ENCODE results near the gene COL6A5.
"Not testable (repeated sequence)": the region's sequence is repeated elsewhere in the genome, so short reads cannot be mapped to it uniquely, and the experiment has no call there.

The COL6A5 gene

DNA sequence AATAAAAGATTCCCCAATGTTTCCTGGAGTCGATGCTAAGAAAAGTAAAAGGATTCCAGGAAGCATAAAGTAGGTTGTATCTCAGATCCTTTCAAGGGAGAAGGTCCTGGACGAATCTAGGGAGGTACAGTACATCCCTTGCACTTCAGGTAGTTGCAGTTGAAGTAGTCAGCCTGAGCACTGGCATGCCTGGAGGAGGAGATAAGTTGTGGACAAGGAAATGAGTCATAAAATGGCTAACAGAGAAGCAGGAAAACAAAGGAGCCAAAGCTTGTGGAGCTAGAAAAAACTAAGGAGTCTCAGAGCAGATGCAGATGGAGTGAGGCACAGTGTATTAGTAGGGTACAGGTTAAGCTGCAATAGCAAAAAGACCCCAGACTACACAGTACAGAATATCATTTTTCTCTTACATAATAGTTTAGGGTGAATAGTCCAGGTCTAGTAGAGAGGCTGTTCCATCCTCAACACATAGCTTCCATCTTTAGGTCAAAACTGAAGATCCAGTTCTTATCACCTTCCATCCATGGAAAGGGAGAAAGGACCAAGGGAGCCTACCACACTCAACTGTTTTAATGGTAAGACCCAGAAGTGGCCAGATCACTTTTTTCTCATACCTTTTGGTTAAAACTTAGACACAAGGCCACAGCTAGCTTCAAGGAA is 41.3 kb downstream of the COL6A5 start:
- DNase-seq = no peak

DNA sequence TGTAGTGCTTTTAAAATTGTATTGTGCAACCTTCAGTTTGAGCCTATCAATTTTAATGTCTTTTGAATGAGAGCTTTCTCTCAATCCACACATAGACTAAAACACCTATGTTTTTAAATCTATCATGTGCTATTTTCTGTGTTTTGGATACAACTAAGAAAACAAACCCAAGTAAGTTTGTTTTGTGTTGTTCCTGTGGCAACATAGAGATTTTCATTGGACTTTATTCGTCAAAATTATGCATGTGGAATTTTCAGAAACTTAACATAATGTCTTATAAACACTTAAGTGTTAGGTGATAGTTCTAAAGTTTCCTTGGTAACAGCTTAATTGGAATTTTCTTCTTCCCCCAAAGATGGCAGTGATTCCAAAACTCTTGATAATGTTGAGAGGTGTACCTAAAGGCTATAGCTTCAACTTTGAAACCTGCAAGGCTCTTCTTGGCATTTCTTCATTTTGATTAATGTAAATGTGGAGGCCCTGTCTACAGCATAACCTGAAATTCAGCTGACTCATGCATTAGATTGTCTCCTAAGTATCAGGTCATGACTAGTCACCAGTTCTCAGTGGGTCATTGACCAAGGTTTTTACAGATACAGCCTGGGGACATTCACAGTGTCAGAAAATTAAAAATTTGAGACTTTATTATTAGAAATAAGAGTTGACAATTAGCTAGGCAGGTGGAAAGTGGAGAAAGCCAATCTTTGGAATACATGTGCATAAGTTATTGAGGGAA is 44.4 kb downstream of the COL6A5 start:
- DNase-seq = no peak

DNA sequence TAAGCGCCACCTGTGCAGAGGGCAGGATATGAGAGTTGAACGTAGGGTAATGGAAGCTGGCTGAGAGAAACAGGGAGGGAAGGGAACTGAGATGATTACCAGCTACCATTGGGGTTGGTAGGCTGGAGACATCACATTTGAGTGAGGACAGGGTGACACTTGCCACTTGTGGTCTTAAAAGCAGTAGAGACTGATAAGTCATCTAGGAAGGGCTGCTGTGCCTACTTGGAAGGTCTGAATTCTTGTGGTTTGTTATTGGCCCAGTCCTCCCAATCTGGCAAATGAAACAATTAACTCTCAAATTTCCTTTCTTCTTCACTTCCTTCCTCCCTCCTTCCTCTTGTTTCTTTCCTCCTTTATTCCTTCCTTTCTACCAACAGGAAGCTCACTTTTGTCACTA is 46.8 kb downstream of the COL6A5 start:
- no peak for DNase-seq

DNA sequence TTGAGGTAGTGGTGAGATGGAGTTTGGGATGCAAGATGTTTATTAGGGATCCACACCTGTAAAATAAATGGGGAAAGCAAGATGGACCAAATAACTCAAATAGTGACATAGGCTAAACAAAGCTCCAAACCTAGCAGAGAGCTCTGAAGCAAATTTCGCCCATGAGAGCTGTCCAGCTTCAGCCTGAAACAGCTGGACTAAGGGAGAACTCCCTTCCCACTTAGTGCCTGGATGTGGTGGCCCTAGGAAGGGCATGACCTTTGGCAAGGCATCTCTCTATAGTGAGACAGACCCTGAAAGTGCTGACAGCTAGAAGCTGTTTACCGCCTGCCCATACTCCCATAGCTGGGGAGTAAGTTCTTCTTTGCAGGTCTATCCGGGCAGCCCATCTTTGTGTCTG is 48.1 kb downstream of the COL6A5 start:
- no peak for DNase-seq

DNA sequence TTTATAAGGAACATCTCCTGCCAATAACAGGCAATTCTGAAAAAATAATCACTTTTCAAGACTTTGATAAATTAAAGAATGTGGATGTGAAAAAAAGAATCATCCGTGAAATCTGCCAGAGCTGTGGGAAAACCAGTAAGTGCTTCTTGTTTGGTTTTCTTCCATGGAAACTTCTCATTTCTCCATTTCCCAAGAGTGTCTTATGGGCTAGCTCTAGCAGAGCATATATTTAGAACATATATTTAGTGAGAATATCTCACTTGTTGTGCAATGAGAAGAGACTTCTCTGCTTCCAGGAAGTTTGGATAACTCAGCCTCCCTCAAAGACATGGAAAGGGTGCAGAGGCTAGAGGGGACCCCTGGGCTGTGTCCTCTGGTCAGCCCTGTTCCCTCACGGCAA is 49.9 kb downstream of the COL6A5 start:
- DNase-seq = no peak

DNA sequence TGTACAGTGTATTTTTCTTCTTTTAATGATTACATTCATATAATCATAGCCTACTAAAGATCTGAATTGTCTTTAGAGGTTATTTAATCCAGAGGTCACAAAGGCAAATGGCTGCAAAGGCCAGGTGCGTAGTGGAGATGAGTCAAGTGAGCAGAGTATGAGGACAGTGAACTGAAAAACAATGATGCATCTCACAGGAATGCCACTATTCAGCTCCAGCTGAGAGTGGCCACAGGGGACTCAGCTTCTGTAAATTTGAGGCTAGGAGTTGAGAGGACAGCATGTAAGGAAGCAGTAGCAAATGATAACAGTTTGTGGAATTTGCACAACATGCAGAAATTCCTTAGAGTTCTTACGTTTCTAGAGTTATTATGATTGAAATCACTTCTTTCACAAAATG is 50.4 kb downstream of the COL6A5 start:
- no peak for DNase-seq

DNA sequence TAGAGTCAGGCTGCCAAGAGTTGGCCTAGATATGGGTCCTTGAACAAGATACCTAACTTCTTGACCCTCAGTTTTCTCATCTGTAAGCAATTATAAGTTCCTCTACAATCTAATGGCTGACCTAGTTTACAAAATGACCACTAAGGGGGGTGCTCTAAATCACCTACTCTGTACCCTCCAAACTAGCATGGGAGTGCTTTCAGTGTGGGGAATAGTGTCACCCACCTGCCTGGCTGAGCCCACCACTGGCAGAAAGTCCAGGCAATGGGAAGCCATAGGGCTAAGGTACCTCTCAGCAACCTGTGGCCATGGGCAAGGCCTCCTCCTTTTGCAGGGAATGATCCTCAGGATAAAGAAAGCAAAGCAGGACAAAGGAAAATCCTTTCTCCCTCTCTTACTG is 58.9 kb downstream of the COL6A5 start:
- DNase-seq = no peak

DNA sequence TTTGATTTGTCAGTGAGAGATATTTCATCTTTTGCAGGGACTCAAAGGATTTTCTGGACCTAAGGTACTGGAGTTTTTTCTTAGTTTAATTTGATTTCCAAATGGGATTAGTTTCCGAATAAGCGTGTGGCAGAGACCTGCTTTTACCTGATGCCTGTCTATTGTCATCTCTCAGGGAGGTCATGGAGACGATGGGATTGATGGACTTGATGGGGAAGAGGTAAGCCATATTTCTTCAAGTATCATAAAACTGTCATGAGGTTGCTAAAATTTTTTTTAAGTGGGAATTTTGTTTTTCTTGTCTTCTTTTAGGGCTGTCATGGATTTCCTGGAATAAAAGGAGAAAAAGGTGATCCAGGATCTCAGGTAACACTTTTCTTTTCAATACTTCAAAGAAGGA is 60.5 kb downstream of the COL6A5 start:
- DNase-seq = no peak

DNA sequence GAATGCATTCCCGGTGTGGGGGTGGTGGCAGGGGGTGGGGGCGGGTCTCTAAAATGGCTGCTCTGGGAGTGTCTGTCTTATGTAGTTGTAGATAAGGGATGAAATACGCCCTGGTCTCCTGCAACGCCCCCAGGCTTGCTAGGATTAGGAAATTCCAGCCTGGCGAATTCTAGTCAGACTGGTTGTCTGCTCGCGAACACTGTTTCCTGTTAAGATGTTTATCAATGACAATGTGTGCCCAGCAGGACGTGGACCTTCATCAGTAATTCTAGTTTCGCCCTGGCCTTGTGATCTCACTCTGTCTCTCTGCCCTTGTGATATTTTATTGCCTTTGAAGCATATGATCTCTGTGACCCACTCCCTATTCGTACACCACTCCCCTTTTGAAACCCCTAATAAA is 62.8 kb downstream of the COL6A5 start:
- DNase-seq = not testable (repeated sequence)

DNA sequence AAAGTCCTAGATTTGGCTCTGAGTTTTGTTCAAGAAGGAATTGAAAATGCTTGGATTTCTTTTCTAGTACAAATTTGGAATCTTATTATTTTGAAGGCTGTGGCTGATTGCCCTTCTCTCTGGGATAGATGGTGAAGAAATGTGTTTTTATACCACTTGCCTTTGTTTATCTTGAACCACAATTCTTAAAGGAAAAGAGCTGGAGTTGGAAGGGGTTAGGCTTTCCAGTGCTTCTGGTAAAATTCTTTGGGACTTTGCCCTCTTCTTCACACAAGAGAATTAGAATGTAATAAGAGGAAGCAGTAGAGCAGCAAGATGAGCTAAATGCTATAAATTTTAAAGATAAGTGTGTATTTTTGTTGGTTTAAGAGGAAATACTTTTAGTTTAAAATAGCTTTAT is 65.8 kb downstream of the COL6A5 start:
- DNase-seq = no peak

DNA sequence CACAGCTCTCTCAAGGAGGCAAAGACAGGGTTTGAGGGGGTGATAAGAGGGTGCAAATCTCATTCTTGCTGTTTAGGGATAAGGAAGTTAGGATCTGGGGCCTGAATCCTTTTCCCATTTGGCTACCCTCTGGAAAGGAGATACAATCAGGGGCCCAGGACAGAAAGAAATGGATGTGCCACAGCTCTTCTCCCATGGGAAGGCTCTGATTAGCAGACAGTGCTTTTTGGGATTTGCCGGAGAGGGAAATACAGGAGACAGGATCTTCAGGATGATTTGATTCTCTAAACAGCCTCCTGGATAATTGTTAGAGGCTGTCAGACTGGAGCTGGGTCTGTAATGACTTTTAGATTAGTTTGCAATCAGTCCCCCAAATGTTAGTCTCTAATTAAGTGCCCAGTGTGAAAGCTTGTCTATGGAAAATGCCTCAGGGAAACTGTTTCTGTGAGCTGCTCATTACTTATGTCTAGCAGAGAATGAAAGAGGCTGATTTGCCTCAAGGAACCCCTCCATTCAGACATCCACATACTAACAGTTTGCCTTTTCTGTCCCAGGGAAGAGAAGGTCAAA is 67.6 kb downstream of the COL6A5 start:
- DNase-seq = no peak

DNA sequence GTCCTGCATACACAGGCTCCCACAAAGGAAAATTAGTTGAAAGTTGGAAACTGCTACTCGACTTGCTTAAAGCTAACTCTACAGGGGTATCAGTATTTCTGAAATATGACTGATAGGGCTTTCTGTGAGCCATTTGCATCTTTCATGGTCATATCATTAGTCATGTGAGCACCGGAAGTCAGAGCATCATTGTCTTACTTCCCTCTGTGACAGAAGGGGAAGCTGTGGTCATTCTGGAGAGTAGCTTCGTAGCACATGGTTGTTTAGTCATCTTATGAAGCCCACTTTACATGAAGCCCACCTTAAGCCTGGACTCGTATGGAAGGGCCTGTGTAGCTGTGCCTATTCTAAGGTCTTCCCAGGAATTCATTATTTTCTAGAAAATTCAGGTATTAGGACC is 69.0 kb downstream of the COL6A5 start:
- no peak for DNase-seq

DNA sequence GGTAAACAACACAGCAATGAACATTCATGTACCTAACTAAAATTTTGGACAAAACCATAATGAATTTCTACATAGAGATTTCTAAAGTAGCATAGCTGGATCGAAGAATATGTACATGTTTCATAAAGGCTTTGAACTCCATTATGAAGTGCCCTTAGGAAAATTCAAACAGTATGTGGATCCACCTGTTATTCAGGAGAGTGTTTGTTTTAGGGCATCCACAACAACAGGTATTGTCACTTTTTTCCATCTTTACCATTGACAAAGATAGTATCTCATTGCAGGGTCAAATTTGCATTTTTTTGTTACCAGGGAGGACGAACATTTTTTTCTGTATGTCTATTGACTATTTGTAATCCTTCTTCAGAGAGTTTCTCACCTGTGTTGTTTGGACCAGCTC is 75.0 kb downstream of the COL6A5 start:
- no peak for DNase-seq

DNA sequence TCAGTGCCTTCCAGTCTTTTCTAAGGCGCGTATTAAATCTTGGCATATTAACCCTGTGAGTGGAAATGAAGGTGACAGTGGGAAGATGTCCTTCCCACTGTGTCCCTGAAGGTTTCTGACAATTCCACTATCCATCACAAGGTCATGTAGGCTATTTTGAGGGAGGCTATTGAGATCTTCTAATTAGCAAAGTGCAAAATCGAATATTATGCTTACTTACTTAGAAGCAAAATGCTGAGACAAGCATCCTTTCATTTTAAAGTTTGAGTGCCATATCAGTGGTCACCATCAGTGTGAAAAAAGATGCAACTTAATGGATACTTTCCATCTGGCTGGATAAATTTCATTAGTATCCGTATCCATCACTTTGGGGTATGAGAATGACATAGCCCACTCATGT is 77.6 kb downstream of the COL6A5 start:
- DNase-seq = no peak

DNA sequence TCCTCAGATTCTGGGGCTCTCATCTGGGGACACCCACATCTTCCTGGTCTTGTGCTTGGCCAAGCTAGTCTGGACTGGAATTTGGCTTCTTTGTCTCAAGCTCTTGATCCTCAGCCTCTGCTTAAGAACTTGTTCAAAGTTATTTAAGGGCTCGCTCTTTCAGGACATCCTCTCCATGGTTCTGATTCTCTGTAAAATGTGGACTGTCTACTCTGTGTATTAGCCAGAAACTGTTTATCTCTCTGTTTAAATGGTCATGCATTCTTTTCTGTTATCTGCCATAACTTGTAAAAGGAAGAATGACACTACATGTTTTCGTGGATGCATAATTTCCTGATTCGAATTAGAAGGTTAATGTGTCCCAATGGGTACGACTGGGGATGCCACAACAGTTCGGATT is 79.4 kb downstream of the COL6A5 start:
- no peak for DNase-seq

DNA sequence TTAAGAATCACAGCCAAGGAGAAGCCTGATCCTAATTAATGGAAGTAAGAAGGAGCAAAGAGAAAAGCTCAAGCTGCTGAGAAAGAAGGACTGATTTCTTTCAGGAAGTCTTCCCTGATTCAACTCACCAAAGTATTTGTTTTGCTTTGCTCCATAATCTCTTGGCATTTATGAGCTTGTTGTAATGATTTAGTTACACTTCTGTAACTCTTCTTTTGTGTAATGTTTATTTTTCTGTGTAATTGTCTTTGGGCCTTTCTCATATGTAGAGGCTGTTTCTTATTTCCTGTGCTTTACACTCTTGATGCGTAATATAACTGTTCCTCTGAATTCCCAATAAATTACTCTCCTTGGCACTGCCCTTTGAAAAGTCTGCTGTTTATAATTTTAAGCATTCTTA is 80.0 kb downstream of the COL6A5 start:
- DNase-seq = no peak

DNA sequence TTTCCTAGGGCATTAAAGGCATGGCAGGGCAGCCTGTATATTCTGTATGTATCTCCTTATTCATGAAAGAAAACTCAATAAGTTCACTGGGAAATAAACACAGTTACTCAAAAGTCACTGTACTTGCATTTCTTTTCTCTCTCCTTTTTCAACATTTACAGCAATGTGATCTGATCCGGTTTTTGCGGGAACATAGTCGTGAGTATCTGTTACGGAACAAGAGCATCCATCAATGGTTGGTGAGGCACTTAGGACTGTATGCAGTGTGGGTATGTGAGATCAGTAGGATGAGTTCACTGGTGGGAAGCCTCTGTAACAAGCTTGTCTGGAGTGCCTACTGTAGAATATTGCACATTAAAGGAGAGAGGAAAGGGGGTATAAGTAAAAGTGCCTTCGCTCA is 80.7 kb downstream of the COL6A5 start:
- no peak for DNase-seq

DNA sequence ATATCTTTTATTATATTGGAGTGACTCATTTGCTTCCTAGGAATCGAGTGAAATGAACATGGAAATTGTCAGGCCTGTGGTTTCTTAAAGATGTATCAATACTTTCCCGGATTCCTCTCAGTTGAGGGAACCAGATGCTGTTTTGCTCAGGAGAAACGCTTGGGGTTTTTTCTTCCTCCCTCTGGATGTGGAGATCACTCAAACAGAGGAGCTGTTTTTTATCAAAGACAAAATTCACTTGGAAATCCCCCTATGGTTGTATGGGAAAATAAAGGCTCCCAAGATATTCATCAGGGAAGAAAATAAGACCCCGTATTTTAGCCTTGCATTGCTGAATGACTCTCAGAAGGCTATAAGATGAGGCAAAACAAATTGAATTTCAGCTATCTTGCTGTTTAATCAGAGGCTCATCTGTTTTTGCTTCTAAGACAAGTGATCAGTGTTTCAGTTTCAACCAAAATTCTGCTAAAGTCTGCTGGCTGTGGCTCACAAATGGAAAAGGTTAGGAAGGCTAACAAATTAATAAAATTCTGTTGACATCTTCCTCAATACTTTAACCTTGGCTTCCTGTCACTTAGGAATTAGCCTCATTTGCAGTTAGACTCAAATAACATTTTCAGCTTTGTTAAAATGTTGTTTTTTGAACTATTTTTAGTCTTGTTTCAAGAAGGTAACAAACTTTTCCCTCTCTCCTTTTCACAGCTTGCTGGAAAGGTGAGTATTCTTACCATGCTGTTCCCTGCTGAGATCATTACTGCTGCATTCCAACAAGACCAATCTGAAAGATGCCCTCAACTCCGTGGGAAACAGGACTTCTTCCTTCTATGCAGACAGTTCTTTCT is 83.6 kb downstream of the COL6A5 start:
- no peak for DNase-seq

DNA sequence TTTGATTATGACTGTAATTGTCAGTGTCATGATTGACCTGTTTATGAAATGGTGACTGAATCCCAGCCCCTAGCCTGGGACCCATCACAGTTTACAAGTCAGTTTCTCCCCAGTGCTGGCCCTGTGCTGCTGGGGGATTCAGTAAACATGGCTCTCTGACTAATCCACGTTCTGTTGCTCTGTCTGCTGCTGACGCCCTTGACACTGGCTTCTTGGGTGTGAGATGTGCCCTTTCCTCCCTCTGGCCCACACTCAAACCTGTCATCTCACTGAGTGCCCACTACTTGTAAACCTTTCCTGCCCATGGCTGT is 84.2 kb downstream of the COL6A5 start:
- no peak for DNase-seq

DNA sequence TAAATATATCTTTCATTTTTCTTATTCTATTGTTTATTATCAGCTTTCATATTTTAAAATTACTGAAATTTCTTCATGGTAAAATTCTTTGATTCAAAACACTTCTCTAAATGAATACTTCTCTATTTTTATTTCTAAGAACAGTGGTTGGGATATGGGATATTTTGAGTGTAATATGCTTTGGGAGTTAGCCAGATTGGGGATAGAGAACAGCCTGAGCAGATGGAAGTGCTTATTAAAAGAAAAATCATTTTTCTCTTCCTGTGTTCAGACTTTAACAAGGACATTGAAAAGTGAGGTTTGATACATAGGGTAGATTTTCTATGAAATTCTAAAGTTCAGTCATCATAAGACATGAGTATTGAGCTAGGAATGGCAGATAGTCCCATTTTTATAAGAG is 84.8 kb downstream of the COL6A5 start:
- no peak for DNase-seq

DNA sequence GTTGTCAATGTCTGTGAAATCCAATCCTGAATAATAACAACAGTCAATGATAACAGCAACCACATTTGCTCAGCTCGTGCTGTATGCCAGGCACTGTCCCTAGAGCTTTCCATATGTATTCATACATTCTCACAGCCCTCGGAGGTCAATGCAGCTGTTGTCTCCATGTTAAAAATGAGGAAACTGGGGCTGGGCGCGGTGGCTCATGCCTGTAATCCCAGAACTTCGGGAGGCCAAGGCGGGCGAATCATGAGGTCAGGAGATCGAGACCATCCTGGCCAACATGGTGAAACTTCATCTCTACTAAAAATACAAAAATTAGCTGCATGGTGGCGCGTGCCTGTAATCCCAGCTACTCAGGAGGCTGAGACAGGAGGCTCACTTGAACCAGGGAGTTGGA is 86.6 kb downstream of the COL6A5 start:
- not testable (repeated sequence) for DNase-seq

DNA sequence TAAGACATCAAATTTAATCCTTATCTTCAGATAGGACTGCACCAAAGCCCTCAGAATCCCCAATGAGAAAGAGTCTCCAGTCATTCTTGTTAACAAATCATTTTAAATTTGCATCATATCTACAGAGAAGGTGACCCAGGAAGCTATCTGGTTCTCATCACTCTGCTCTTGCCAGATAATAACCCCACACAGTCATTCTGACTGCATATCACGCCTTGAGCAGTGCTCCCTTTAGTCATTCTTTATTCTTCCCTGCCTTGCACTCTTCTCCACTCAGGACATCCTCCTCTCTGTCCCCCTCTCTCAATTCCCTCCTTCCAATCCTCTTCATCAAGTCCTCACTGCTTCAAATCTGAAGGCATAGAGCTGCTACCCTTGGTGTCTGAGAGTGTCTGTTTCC is 87.8 kb downstream of the COL6A5 start:
- DNase-seq = no peak

DNA sequence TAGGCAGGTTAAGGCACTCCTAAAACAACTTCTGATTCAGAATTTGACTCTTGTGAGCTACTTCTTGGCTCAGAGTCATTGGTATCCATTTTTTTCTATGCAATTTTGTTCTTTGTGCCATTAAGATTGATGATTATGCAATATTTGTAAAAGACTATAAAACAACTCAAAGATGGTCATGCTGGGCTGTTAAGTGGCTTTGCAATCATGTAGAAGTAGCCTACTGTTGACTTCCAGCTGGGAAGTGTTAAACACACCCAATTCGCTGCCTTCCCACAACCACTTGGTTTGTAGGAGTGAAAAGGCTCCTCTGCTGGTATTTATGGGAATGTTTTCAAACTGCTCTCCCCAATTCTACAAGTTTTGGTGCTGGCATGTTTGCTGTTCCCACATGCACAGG is 96.8 kb downstream of the COL6A5 start:
- DNase-seq = no peak

DNA sequence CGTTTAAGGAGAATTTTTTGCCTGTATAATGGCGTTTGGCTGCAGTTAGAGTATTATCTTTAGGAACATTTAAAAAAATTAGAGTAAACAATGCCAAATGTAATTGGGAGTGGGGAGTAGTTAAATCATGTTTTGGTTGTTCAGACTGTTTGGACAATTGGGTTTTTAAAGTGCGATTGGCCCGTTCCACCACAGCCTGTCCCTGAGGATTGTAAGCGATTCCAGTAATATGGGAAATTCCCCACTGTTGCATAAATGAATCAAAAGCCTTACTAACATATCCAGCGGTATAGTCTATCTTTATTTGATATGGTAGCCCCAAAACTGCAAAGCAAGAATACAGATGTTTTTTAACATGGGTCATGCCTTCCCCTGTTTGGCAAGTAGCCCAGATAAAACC is 101.4 kb downstream of the COL6A5 start:
- DNase-seq = not testable (repeated sequence)

Data from CD4-positive, alpha-beta T cell treated with Interleukin-10 for 1 hour (primary cell).